GM10248 (cell line): ENCODE measurements around the gene TRABD2A.
"Not testable (repeated sequence)": the region's sequence is repeated elsewhere in the genome, so short reads cannot be mapped to it uniquely, and the experiment has no call there.

Experiments used
- CTCF ChIA-PET: fragments of 300-600 bp; sonication (Branson Sonifier 250); formaldehyde crosslinking; extraction: SDS; loops from one replicate; lab custom pipeline; 2021; ENCODE audit warnings: antibody characterized with exemption; lab: Yijun Ruan, JAX
- POLR2A ChIA-PET: fragments of 350-650 bp; sonication (Branson Sonifier 250); formaldehyde crosslinking; extraction: SDS; loops from one replicate; lab custom pipeline; 2020; ENCODE audit warnings: antibody characterized with exemption; lab: Yijun Ruan, JAX
- DNase-seq: peaks from one replicate; pipeline ENCODE4 v3.0.0; 2012; ENCODE audit errors: extremely low spot score
- TF ChIP-seq, protein P1 (sequence below): IDR thresholded peaks from 2 replicates; pipeline ENCODE4 v1.5.1; 2012; ENCODE audit warnings: mild to moderate bottlenecking, low read depth; ENCODE audit errors: extremely low read depth, missing control alignments, control extremely low read depth

The TRABD2A gene

DNA sequence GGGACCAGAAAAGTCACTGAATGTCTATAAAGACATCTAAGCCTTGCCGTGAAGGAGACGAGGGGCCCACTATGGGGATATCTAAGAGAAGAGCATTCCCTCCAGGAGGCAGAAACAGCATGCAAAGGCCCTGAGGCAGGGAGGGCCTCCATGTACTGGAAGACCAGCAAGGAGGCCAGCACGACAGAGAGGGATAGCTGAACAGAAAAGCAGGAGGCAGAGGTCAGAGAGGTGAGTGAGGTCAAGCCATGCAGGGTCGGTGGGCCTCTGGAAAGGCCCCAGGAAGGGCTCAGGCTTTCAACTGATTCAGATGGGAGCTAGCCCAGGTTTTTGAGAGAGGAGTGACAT lies 5.7 kb downstream of the TRABD2A start:
- ChIA-PET POLR2A (no interaction called here), CTCF (no interaction called here)
- DNase-seq: no peak
- TF ChIP-seq, protein P1, sequence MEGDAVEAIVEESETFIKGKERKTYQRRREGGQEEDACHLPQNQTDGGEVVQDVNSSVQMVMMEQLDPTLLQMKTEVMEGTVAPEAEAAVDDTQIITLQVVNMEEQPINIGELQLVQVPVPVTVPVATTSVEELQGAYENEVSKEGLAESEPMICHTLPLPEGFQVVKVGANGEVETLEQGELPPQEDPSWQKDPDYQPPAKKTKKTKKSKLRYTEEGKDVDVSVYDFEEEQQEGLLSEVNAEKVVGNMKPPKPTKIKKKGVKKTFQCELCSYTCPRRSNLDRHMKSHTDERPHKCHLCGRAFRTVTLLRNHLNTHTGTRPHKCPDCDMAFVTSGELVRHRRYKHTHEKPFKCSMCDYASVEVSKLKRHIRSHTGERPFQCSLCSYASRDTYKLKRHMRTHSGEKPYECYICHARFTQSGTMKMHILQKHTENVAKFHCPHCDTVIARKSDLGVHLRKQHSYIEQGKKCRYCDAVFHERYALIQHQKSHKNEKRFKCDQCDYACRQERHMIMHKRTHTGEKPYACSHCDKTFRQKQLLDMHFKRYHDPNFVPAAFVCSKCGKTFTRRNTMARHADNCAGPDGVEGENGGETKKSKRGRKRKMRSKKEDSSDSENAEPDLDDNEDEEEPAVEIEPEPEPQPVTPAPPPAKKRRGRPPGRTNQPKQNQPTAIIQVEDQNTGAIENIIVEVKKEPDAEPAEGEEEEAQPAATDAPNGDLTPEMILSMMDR: no peak

DNA sequence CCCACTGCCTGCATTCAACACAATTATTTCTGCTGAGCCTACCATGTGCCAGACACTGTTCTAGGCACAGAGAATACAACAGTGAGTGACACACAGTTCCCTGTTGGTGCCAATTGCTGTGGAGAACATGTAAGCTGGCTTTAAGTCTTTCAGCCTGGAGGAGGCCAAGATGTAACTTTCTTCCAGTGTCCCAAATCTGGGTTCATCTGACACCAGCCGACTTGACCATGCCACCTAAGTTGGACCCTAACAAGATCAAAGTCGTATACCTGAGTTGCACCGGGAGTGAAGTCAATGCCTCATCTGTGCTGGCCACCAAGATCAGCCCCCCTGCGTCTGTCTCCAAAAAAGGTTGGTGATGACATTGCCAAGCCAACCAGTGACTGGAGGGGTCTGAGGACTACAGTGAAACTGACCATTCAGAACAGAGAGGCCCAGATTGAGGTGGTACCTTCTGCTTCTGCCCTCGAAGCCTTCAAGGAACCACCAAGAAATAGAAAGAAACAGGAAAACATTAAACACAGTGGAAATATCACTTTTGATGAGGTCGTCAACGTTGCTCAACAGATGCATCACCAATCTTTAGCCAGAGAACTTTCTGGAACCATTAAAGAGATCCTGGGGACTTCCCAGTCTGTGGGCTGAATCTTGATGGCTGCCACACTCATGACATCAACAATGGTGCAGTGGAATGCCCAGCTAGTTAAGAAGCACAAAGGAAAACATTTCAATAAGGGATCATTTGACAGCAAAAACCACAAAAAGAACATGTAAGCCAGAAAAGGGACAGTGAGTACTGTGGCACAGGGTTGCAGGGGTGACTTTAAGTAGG lies 6.3 kb downstream of the TRABD2A start:
- ChIA-PET POLR2A (no interaction called here), CTCF (no interaction called here)
- TF ChIP-seq, protein P1: no peak
- DNase-seq: no peak

GRCh38 chr2:84873350-84873749 lies 7.5 kb downstream of the TRABD2A start:
- DNase-seq: no peak
- ChIA-PET POLR2A (no interaction called here), CTCF (interaction anchor here (3.8 kb wide), 1 partner anchor 8 kb away, joined by 17 read pairs; the partner anchor contains the start of gene TRABD2A)
- TF ChIP-seq, protein P1: no peak

DNA sequence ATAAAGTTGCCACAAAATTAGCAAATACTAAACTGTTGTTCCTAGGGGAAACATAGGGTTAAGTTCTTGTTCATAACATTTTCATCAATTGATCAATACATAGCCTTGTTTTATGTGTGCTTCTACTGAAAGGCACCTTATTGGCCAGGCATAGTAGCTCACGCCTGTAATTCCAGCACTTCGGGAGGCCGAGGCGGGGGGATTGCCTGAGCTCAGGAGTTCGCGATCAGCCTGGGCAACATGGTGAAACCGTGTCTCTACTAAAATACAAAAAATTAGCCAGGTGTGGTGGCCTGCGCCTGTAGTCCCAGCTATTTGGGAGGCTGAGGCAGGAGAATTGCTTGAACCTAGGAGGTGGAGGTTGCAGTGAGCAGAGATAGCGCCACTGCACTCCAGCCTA lies 8.2 kb downstream of the TRABD2A start:
- DNase-seq, POLR2A ChIA-PET: not testable (repeated sequence)
- CTCF ChIA-PET: interaction anchor here (3.8 to 5.4 kb wide), 2 partner anchors 9 to 53 kb away, joined by 17 to 46 read pairs; partner anchors contain the start of gene TRABD2A

- ChIA-PET POLR2A (interaction anchor here (0.7 kb wide), 1 partner anchor 20 kb away, joined by 3 read pairs; no protein-coding TSS in a partner anchor), CTCF (interaction anchor here (0.8 to 5.4 kb wide), 8 partner anchors 8 to 147 kb away, joined by 3 to 46 read pairs (median 4); partner anchors contain the start of gene TRABD2A)
- no peak for DNase-seq
- TF ChIP-seq, protein P1: peak; percentile 21
Observed at GRCh38 chr2:84870306-84870705, 10.6 kb downstream of the TRABD2A start.

- CTCF ChIA-PET: interaction anchor here (0.9 to 5.4 kb wide), 4 partner anchors 10 to 87 kb away, joined by 3 to 46 read pairs (median 3); no protein-coding TSS in a partner anchor
- POLR2A ChIA-PET, DNase-seq: not testable (repeated sequence)
Observed at GRCh38 chr2:84868327-84868726, 12.6 kb downstream of the TRABD2A start.

- TF ChIP-seq, protein P1: no peak
- DNase-seq: no peak
- ChIA-PET CTCF (interaction anchor here (1.3 kb wide), 1 partner anchor 374 kb away, joined by 3 read pairs; no protein-coding TSS in a partner anchor), POLR2A (no interaction called here)
Observed at GRCh38 chr2:84866122-84866521, 14.8 kb downstream of the TRABD2A start.
